AG10803 (cell line): ENCODE results near the gene AMN.

Experiments
- DNase-seq: peaks from one replicate; pipeline ENCODE4 v3.0.0; 2010; ENCODE audit warnings: low read depth
- H3K4me3 ChIP-seq: 2 replicates; pipeline ENCODE4 v1.5.1; 2011; ENCODE audit warnings: mild to moderate bottlenecking, low read length, control low read depth
- CTCF ChIP-seq: conservative IDR thresholded peaks from 2 replicates; pipeline ENCODE4 v1.5.1; 2011; ENCODE audit warnings: mild to moderate bottlenecking, low read length, control low read depth, inconsistent platforms

The AMN gene

GRCh38 chr14:102970496-102970895, 48.0 kb downstream of the AMN start:
- no peak overlapping the region for H3K4me3 ChIP-seq
- no peak for TF ChIP-seq CTCF
- no peak for DNase-seq

GRCh38 chr14:102971314-102971713, 48.9 kb downstream of the AMN start:
- H3K4me3 ChIP-seq = no peak overlapping the region
- no peak for DNase-seq
- no peak for TF ChIP-seq CTCF

- TF ChIP-seq CTCF = no peak
Observed at GRCh38 chr14:102971836-102972606, 49.6 kb downstream of the AMN start.

GRCh38 chr14:102973706-102974285, 51.3 kb downstream of the AMN start:
- no peak for DNase-seq
- TF ChIP-seq CTCF = no peak
- H3K4me3 ChIP-seq = no peak overlapping the region

More at GRCh38 chr14:102971836-102972606, 49.6 kb downstream of the AMN start:
- no peak overlapping the region for H3K4me3 ChIP-seq
- no peak for DNase-seq

- no peak overlapping the region for H3K4me3 ChIP-seq
- TF ChIP-seq CTCF = no peak
- DNase-seq = no peak
Observed at GRCh38 chr14:102975662-102976061, 53.2 kb downstream of the AMN start.

- DNase-seq = no peak
- H3K4me3 ChIP-seq = no peak overlapping the region
- no peak for TF ChIP-seq CTCF
Observed at GRCh38 chr14:102977475-102977874, 55.0 kb downstream of the AMN start.

- DNase-seq = no peak
- TF ChIP-seq CTCF = no peak
Observed at GRCh38 chr14:102979406-102979805, 56.9 kb downstream of the AMN start.

More at GRCh38 chr14:102979406-102979805, 56.9 kb downstream of the AMN start:
- no peak overlapping the region for H3K4me3 ChIP-seq
